ENCODE measurements around the gene MAN2A2.
A peak's percentile ranks its signal among the peaks of the same experiment; 100 is the strongest.
"Not testable (repeated sequence)": the region's sequence is repeated elsewhere in the genome, so short reads cannot be mapped to it uniquely, and the experiment has no call there.

Gene MAN2A2

DNA sequence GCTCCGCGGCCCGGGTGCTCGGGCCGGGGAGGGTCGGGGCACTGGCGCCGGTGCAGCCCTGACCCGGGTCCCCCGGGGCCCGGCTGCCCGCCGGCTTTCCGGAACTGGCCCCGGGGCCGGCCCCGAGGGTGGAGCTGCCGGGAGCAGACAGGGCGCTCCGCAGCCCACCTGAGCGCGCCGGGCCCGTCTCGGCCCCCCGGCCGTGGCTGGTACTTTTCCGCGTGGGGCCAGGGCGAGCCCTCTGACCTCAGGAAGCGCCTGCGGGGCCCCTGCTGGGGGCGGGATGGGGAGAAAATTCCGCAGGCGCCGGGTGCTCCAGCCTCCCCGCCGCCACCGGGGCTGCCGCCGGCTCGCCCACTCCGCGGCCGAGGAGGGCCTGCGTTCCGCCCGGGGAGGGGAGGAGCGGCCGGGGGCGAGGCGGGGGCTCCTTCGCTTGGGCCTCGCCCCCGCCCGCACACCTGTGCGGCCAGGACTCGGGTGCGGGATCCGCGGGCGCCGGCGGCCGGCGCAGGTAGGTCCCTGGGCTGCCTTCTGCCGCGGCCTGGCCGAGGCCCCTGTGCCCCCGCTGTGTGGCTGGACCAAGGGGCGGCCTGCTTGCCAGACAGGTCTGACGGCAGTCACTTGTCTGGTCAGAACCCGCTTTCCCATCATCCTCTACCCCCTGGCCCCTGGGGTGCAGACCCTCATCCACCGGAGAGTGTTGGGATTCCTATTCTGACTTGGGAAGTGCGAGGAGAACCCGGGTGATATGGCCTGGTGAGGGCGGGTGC, 31.2 kb upstream of the MAN2A2 start:
- DNase-seq = no peak

DNA sequence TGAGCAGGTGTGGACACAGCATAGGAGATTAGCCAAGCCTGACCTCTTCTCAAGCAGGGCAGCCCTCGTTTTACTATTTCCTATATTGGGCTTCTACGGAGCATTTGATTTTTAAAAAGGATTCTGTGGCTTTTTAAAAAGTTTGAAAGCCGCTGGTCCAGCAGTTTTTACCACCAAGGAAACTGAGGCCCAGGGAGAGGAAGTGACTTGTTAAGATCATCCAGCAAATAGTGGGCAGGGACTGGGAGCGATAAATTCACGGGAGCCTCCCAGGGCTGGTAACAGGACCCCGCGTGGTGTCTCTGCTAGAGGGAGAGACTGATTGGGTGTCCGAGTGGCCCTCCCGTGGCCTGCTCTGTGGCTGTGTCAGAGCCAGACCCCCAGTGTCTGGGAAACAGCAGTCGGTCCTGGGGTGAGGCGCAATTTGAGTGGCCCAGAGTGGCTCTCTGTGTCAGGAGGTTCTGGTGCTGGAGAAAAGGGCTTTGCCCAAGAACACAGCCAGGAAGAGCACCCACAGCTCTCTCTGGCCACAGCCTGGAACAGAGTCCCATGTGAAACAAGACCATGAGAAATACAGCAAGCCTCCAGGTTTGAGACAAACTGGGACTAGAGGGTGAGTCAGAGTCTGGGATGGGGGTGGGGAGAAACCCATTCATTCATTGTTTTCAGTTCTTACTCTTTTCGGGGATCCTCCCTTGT, 30.5 kb upstream of the MAN2A2 start:
- DNase-seq = no peak

DNA sequence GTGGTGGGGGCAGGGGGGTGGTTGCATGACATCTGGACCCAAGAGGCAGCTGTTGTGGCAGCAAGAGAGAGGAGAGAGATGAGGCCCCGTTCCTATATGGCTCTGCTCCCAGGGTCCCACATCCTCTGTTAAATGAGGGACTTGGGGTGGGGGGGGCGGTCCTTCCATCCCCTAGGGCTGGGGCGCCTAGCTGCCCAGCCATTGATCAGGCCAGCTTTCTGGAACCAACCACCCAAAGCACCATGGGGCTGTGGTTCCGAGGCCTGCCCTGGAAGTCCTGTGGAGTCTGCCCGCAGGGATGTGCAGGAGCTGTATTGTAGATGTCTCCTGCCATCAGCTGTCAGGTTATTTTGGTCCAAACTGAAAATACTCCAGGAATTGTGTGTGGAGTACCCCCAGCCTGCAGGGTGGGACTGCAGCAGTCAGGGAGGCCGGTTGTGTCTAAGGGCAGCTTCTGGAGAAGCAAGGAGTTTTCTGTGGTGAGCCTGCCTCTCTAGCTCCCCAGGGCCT, 29.6 kb upstream of the MAN2A2 start:
- no peak for DNase-seq

DNA sequence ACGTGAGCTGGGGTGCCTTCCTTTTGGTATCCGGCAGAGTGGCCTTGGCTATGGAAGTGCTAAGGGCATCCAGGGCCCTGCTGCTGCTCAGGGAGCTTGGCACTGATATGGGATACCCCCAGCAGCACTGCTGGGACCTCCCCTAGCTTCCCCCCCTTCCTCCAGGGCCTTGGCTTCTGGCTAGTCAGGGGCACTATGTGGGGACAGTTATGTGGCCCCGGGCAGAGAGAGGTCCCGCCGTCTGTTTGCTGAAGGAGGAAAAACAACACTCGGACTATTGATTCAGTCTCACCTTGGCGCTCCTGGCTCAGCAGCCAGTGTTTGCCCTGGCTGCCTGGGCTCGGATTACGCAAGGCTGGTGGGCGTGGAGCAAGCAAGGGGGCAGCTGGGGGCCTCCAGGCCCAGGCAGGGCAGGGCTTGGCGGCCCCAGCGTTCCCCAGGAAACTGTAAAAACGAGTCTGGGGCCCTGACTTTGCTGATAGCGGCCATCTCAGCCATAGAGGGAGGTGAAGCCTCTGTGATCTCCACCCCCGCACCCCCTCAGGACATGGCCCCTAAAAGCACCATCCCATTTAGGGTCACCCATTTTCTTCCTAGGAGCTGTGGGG, 29.0 kb upstream of the MAN2A2 start:
- peak; percentile 61 for DNase-seq

DNA sequence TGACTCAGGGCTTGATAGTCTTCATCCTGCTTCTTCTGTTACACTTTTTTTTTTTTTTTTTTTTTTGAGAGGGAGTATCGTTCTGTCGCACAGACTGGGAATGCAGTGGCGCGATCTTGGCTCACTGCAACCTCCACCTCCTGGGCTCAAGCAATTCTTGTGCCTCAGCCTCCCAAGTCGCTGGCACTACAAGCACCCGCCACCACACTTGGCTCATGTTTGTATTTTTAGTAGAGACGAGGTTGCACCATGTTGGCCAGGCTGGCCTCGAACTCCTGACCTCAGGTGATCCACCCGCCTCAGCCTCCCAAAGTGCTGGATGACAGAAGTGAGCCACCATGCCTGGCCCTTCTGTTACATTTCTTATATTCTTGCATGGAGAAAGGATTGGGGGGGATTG, 28.1 kb upstream of the MAN2A2 start:
- not testable (repeated sequence) for DNase-seq

DNA sequence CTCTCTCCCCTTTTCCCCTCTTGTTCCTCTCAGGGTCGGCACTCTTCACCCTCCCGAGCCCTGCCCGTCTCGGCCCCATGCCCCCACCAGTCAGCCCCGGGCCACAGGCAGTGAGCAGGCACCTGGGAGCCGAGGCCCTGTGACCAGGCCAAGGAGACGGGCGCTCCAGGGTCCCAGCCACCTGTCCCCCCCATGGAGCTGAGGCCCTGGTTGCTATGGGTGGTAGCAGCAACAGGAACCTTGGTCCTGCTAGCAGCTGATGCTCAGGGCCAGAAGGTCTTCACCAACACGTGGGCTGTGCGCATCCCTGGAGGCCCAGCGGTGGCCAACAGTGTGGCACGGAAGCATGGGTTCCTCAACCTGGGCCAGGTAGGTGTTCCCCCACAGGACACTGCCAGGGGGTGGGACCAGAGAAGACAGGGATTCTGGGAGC, 27.5 kb upstream of the MAN2A2 start:
- no peak for DNase-seq

DNA sequence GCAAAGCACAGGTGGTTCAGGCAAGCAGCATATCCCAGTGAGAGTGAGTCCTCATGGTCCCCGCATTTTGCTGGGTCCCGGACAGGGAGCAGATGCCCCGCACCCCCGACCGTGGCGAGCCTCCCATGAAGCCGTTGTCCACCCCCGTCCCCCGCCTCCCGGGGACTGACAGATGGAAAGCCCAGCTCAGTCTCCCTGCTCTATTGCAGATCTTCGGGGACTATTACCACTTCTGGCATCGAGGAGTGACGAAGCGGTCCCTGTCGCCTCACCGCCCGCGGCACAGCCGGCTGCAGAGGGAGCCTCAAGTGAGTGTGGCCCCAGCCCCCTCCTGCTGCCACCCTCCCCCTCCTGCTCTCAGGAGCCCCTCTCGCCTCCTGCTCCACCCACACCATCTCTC, 27.1 kb upstream of the MAN2A2 start:
- no peak for DNase-seq

DNA sequence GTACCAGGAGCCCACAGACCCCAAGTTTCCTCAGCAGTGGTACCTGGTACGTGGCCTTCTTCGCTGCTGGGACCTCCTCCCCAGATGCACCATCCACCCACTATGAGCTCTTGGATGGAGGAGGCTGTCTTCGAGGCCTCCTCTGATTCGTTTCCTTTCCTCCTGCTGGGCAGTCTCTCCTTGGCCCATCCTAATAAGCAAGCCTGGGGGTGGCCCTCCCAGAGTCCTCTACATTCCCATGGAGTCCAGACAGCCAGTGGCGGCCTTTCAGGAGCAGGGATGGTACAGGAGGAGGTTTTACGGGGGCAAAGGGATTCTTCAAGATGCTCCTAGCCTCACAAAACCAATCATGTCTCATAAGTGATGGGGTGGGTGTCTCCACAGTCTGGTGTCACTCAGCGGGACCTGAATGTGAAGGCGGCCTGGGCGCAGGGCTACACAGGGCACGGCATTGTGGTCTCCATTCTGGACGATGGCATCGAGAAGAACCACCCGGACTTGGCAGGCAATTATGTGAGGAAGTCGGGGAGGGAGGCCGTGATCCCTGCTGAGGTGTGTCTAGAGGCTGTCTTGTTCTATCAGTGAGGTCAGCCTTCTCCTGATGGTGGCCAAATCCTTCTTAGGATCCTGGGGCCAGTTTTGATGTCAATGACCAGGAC, 26.5 kb upstream of the MAN2A2 start:
- DNase-seq = no peak

DNA sequence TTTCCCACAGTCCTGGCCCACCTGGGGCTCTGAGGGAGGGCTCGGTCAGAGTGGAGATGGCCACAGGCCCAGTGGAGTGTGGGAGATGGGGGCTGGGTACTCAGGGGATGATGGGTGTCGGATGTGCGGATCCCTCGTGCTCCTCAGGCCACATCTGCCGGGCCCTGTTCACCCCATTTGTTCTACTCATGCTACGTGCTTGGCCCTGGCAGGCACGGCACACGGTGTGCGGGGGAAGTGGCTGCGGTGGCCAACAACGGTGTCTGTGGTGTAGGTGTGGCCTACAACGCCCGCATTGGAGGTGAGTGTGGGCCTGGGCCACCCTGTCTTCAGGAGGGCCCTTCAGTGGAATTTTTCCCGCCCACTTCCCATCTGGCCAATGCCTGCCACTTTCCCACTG, 25.8 kb upstream of the MAN2A2 start:
- no peak for DNase-seq

DNA sequence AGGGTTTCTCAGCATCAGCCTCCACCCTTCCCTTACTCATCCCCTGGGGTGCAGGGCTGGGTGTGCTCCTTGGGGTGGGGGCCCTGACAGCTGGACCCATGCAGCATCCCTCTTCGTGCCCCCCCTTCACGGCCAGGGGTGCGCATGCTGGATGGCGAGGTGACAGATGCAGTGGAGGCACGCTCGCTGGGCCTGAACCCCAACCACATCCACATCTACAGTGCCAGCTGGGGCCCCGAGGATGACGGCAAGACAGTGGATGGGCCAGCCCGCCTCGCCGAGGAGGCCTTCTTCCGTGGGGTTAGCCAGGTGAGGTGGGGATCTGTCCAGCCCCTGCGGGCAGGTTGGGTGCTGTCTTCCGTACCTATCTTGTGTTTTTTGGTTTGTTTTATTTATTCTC, 25.1 kb upstream of the MAN2A2 start:
- DNase-seq = no peak

DNA sequence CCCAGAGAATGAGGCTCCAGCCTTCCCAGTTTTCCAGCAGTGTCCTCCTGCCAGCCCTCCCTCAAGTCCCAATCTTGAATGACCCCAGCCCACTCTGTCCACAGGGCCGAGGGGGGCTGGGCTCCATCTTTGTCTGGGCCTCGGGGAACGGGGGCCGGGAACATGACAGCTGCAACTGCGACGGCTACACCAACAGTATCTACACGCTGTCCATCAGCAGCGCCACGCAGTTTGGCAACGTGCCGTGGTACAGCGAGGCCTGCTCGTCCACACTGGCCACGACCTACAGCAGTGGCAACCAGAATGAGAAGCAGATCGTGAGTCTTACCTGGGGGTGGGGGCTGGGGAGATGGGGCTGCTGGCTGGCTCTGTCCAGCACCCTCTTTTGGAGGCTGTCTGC, 24.4 kb upstream of the MAN2A2 start:
- no peak for DNase-seq

DNA sequence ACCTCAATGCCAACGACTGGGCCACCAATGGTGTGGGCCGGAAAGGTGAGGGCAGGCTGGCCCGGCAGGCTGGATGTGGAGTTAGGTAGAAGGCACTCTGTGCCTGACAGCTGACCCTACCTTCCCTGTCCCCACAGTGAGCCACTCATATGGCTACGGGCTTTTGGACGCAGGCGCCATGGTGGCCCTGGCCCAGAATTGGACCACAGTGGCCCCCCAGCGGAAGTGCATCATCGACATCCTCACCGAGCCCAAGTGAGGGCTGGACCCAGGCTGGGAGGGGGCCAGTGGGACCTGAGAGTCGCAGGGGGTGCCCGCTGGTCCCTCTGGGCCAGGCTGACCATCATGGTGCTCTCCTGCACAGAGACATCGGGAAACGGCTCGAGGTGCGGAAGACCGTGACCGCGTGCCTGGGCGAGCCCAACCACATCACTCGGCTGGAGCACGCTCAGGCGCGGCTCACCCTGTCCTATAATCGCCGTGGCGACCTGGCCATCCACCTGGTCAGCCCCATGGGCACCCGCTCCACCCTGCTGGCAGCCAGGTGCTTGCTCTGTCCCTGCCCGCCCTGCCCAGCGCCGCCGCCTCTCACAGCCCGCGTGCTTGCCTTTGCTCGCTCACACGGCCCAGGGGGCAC, 23.3 kb upstream of the MAN2A2 start:
- no peak for DNase-seq

DNA sequence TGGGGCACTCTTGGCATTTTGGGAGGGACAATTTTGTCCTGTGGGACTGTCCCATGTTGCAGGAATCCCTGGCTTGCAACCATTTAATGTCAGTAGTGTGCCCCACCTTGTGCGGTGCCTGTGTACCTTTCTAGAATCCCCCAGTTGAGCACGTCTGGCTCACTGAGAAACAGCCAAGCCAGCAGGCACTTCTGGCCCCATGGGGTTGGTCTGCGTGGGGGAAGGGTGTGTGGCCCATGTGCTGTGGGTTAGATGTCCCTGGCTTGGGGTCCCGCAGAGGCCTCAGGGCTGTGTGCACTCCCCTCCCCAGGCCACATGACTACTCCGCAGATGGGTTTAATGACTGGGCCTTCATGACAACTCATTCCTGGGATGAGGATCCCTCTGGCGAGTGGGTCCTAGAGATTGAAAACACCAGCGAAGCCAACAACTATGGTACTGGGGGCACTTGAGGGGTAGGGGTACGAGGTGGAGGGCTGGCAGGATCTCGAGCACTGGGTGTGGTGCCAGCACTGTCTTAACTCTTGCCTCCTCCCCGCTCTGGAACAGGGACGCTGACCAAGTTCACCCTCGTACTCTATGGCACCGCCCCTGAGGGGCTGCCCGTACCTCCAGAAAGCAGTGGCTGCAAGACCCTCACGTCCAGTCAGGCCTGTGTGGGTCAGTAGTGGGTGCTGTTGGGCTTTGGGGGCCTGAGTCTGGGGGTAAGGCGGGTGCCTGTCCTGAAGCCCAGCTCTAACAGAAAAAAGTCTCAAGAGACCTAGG, 22.5 kb upstream of the MAN2A2 start:
- DNase-seq = no peak

DNA sequence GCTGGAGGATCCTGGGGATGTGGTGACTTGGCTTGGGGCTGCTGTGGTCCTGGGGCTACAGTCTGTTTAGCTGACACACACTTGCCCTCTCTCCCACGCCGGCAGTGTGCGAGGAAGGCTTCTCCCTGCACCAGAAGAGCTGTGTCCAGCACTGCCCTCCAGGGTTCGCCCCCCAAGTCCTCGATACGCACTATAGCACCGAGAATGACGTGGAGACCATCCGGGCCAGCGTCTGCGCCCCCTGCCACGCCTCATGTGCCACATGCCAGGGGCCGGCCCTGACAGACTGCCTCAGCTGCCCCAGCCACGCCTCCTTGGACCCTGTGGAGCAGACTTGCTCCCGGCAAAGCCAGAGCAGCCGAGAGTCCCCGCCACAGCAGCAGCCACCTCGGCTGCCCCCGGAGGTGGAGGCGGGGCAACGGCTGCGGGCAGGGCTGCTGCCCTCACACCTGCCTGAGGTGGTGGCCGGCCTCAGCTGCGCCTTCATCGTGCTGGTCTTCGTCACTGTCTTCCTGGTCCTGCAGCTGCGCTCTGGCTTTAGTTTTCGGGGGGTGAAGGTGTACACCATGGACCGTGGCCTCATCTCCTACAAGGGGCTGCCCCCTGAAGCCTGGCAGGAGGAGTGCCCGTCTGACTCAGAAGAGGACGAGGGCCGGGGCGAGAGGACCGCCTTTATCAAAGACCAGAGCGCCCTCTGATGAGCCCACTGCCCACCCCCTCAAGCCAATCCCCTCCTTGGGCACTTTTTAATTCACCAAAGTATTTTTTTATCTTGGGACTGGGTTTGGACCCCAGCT, 21.7 kb upstream of the MAN2A2 start:
- no peak for DNase-seq

DNA sequence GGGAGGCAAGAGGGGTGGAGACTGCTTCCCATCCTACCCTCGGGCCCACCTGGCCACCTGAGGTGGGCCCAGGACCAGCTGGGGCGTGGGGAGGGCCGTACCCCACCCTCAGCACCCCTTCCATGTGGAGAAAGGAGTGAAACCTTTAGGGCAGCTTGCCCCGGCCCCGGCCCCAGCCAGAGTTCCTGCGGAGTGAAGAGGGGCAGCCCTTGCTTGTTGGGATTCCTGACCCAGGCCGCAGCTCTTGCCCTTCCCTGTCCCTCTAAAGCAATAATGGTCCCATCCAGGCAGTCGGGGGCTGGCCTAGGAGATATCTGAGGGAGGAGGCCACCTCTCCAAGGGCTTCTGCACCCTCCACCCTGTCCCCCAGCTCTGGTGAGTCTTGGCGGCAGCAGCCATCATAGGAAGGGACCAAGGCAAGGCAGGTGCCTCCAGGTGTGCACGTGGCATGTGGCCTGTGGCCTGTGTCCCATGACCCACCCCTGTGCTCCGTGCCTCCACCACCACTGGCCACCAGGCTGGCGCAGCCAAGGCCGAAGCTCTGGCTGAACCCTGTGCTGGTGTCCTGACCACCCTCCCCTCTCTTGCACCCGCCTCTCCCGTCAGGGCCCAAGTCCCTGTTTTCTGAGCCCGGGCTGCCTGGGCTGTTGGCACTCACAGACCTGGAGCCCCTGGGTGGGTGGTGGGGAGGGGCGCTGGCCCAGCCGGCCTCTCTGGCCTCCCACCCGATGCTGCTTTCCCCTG, 21.0 kb upstream of the MAN2A2 start:
- DNase-seq = no peak

DNA sequence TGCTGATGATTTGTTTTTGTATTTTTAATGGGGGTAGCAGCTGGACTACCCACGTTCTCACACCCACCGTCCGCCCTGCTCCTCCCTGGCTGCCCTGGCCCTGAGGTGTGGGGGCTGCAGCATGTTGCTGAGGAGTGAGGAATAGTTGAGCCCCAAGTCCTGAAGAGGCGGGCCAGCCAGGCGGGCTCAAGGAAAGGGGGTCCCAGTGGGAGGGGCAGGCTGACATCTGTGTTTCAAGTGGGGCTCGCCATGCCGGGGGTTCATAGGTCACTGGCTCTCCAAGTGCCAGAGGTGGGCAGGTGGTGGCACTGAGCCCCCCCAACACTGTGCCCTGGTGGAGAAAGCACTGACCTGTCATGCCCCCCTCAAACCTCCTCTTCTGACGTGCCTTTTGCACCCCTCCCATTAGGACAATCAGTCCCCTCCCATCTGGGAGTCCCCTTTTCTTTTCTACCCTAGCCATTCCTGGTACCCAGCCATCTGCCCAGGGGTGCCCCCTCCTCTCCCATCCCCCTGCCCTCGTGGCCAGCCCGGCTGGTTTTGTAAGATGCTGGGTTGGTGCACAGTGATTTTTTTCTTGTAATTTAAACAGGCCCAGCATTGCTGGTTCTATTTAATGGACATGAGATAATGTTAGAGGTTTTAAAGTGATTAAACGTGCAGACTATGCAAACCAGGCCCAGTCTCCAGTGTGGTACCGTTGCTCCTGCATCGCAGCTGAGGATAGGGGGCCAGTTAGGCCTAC, 20.1 kb upstream of the MAN2A2 start:
- DNase-seq = no peak

DNA sequence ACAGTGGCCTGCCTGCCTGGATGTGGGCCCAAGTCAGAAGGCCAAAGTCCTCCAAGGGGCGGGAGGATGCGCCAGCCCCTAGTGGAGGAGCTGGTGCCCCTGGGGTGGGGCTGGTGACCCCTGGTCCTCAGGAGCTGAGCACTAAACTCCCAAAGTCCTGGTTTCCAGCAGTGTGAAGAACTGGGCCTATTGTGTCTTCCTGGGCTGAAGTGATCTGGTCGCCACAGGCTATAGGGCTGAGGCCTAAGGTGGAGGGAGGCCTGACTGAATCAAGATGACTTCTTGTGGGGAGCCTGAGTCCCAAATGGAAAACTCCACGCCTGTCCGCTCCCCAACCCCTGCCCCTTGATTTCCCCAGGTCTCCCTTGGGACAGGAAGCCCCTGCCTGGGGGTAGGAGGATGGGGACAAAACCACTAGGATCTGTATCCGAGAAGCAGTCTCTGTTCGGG, 19.6 kb upstream of the MAN2A2 start:
- no peak for DNase-seq

DNA sequence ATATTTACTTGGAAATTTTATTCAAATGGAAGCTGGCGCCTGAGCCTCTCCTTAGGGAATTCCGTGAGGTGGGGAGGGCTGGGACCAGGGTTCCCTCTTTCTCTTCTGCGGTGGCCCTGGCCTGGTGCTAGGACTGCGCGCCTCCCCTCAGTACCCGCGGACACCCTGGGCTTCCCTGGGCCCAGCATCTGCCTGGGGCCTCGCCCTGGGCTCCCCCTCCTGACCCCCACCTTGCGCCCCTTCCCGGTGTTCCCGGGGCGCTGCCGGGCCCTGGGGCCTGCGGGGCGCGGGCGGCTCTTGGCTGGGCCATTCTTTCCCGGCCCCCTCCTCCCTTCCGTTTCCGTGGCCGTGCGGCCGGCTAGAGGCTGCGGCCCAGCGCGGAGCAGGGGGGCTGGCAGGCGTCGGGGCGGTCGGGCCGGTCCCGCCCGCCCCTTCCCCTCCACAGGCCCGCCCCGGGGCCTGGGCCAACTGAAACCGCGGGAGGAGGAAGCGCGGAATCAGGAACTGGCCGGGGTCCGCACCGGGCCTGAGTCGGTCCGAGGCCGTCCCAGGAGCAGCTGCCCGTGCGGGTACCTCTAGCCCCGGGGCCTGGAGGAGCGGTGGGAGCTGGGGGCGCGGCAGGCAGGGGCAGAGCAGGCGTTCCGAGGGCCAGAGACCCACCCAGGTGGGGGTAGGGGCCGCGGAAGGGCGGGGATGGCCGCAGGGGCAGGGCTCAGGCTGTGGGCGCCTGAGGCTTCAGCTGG, 19.0 kb upstream of the MAN2A2 start, which contains the start of gene FES:
FES (plus strand) TSS at position 529 of the 743 bp plus-strand sequence. CDS start 542 bp downstream, outside the sequence.
- peak; percentile 87 for DNase-seq
